ENCODE data around the gene BICD2. TPM values are rescaled to one million over a fixed set of nuclear protein-coding genes. Genes with fewer than 3 reads are reported as not detected.

BICD2 gene
- total and polyA plus RNA-seq, 4 donors: 32.3 to 38.0 (median 34.2) TPM

DNA sequence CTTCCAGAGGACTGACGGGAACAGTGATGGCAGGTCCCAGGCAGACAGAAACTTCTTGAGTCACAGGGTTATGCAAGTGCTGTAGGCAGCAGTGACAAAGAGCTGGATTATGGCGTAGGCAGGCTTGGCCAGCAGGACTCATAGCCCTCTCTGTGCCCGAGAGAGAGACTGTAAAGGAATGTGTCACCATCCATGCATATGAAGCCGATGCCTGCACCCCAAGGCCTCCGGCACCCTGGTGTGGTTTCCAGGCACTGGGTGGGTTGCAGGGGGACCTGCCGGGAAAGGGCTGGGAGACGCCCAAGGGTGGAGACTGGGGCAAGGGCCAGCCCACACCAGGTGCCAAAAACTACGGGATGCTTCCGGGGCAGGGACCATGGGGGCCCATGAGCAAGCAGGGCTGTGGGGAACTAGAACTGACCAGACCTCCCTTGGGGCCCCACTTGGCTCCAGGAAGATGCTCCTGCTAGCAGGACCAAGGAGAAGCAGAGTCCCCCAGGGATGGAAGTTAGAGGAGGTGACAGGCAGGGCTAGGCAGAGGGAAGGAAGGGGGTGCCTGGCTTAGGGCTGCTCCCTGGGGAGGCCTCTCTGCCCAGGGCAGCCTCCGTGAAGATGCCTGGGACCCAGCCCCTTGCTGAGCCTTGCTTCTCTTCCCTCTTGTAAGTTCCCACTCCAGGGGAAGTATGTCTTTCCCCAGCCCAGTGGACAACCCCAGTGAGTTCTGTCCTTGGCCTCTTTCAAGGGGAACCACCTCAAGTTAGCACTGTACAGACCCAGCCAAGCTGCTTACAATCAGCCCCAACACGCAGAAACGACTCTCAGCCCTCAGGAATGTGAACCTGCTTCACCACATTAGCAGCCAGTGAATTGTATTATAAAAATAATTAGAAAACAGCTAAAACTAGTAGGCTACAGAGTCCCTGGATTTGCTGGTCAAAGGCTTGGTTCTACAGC is 84.2 kb downstream of the BICD2 start:
- Histone ChIP-seq H3K27ac (ENCODE audit: low read depth, low read length) (no peak overlapping the region), H3K27me3 (ENCODE audit: control insufficient read depth, insufficient read depth, low read length) (no peaks in the 10 kb centered on the region), H3K36me3 (ENCODE audit: control insufficient read depth, insufficient read depth, low read length) (no peaks in the 10 kb centered on the region), H3K9me3 (ENCODE audit: control insufficient read depth, insufficient read depth, low read length) (no peaks in the 10 kb centered on the region), H3K4me1 (ENCODE audit: control insufficient read depth, insufficient read depth, low read length) (no peaks in the 10 kb centered on the region), H3K4me3 (ENCODE audit: low read depth, low read length) (no peak overlapping the region)
- no peak for DNase-seq (ENCODE audit: low read depth in 4 of 6, low spot score in 6 of 6)
- WGBS (ENCODE audit: insufficient coverage): 86% methylated on average over 10 of the region's 12 CpGs

GRCh38 chr9:92679413-92680165 is 85.0 kb downstream of the BICD2 start:
- Histone ChIP-seq H3K27me3 (ENCODE audit: control insufficient read depth, insufficient read depth, low read length) (no peaks in the 10 kb centered on the region), H3K27ac (ENCODE audit: low read depth, low read length) (no peak overlapping the region), H3K36me3 (ENCODE audit: control insufficient read depth, insufficient read depth, low read length) (no peaks in the 10 kb centered on the region), H3K4me1 (ENCODE audit: control insufficient read depth, insufficient read depth, low read length) (no peaks in the 10 kb centered on the region), H3K9me3 (ENCODE audit: control insufficient read depth, insufficient read depth, low read length) (no peaks in the 10 kb centered on the region), H3K4me3 (ENCODE audit: low read depth, low read length) (no peak overlapping the region)
- no peak for DNase-seq (ENCODE audit: low read depth in 4 of 6, low spot score in 6 of 6)
- WGBS (ENCODE audit: insufficient coverage): 74% methylated on average over 9 of the region's 14 CpGs

- H3K4me1 ChIP-seq (ENCODE audit: control insufficient read depth, insufficient read depth, low read length): peaks cover 21% of the 10 kb centered on the region
- H3K36me3 ChIP-seq (ENCODE audit: control insufficient read depth, insufficient read depth, low read length): peaks cover 11% of the 10 kb centered on the region
- 100% methylated on average over 1 of the region's 4 CpGs for WGBS (ENCODE audit: insufficient coverage)
- no peak overlapping the region for H3K27ac ChIP-seq (ENCODE audit: low read depth, low read length)
- DNase-seq (ENCODE audit: low read depth in 4 of 6, low spot score in 6 of 6): peak in 2 of 6 donors; percentile 30 to 46
- H3K4me3 ChIP-seq (ENCODE audit: low read depth, low read length): no peak overlapping the region
- no peaks in the 10 kb centered on the region for H3K9me3 ChIP-seq (ENCODE audit: control insufficient read depth, insufficient read depth, low read length)
- H3K27me3 ChIP-seq (ENCODE audit: control insufficient read depth, insufficient read depth, low read length): no peaks in the 10 kb centered on the region
Observed at GRCh38 chr9:92671323-92671722, 93.3 kb downstream of the BICD2 start.

DNA sequence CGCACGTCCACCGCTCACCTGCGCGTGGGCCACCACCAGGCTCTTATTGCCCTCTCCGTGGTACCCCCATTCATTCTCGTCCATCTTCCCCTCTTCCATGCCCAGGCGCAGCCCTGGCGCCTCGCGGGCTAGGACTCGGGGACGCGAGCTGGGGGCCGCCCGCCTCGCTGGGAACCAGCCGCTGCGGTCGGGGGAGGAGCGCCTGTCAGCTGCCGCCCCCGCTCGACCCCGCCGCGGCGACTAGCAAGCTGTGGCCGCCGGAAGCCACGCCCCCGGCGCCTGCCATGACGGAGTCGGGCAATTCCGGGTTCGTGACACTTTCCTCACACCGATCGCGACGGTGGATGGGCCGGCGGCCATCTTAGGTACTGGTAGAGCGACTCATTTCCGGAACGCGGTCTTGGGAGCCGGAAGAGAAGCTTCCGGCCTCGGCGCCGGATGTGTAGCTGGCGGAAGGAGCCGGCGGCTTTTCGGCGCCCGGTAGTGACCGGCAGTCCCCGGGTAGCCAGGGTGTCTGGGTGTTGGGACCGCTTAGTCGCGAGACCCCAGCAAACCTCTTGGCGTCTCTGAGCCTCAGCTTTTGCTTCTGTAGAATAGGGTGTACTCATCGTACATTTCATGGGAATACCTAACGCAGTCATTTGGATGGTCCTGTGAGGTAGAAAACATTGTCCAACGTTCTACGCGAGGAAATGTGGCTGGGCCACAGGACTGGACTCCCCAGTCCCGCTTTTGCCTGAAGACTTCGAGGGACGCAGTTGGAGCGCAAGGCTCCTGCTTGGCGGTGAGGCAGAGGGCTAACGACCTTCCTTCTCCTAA is 94.5 kb downstream of the BICD2 start, which contains the start of gene IPPK:
Gene IPPK (minus strand): TSS at position 242 of the 819 bp plus-strand sequence. CDS start 143 bp downstream, at position 99.
- H3K4me3 ChIP-seq (ENCODE audit: low read depth, low read length): peak within 1 kb of the TSS; percentile 84
- H3K9me3 ChIP-seq (ENCODE audit: control insufficient read depth, insufficient read depth, low read length): no peaks in the 10 kb centered on the region
- H3K4me1 ChIP-seq (ENCODE audit: control insufficient read depth, insufficient read depth, low read length): peaks cover 25% of the 10 kb centered on the region
- peak within 1 kb of the TSS; percentile 85 for H3K27ac ChIP-seq (ENCODE audit: low read depth, low read length)
- WGBS (ENCODE audit: insufficient coverage): under 1% methylated on average over 75 of the region's 75 CpGs
- peaks cover 12% of the 10 kb centered on the region for H3K36me3 ChIP-seq (ENCODE audit: control insufficient read depth, insufficient read depth, low read length)
- DNase-seq (ENCODE audit: low read depth in 4 of 6, low spot score in 6 of 6): peak; percentile 93 to 99 (median 96)
- no peaks in the 10 kb centered on the region for H3K27me3 ChIP-seq (ENCODE audit: control insufficient read depth, insufficient read depth, low read length)

DNA sequence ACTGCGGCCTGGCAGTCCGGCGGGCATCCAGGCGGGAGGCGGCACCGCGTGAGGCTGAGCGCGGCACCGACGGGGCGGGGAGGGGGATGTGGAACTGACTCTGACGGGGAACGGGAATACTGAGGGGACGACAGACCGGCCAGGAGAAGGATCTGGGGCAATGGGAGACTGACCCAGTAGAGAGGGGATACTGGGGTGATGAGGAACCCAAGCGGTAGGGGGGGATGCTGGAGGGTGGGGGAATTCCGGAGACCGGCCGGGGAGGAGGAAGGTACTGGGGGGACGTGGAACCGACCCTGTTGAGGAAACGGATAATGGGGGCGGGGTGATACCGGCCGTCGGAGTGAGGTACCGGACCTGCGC is 95.1 kb downstream of the BICD2 start:
- Histone ChIP-seq H3K9me3 (ENCODE audit: control insufficient read depth, insufficient read depth, low read length) (no peaks in the 10 kb centered on the region), H3K36me3 (ENCODE audit: control insufficient read depth, insufficient read depth, low read length) (peaks cover 14% of the 10 kb centered on the region), H3K27me3 (ENCODE audit: control insufficient read depth, insufficient read depth, low read length) (no peaks in the 10 kb centered on the region), H3K4me3 (ENCODE audit: low read depth, low read length) (peak overlapping the region; percentile 82), H3K4me1 (ENCODE audit: control insufficient read depth, insufficient read depth, low read length) (peaks cover 29% of the 10 kb centered on the region), H3K27ac (ENCODE audit: low read depth, low read length) (peak overlapping the region; percentile 79)
- WGBS (ENCODE audit: insufficient coverage): under 1% methylated on average over 29 of the region's 29 CpGs
- DNase-seq (ENCODE audit: low read depth in 4 of 6, low spot score in 6 of 6): no peak

- peaks cover 18% of the 10 kb centered on the region for H3K36me3 ChIP-seq (ENCODE audit: control insufficient read depth, insufficient read depth, low read length)
- H3K9me3 ChIP-seq (ENCODE audit: control insufficient read depth, insufficient read depth, low read length): no peaks in the 10 kb centered on the region
- no peak overlapping the region for H3K27ac ChIP-seq (ENCODE audit: low read depth, low read length)
- WGBS (ENCODE audit: insufficient coverage): 29% methylated on average over 14 of the region's 14 CpGs
- H3K27me3 ChIP-seq (ENCODE audit: control insufficient read depth, insufficient read depth, low read length): no peaks in the 10 kb centered on the region
- no peak for DNase-seq (ENCODE audit: low read depth in 4 of 6, low spot score in 6 of 6)
- peak overlapping the region; percentile 82 for H3K4me3 ChIP-seq (ENCODE audit: low read depth, low read length)
- H3K4me1 ChIP-seq (ENCODE audit: control insufficient read depth, insufficient read depth, low read length): peaks cover 33% of the 10 kb centered on the region
Observed at GRCh38 chr9:92668746-92669526, 95.7 kb downstream of the BICD2 start.

DNA sequence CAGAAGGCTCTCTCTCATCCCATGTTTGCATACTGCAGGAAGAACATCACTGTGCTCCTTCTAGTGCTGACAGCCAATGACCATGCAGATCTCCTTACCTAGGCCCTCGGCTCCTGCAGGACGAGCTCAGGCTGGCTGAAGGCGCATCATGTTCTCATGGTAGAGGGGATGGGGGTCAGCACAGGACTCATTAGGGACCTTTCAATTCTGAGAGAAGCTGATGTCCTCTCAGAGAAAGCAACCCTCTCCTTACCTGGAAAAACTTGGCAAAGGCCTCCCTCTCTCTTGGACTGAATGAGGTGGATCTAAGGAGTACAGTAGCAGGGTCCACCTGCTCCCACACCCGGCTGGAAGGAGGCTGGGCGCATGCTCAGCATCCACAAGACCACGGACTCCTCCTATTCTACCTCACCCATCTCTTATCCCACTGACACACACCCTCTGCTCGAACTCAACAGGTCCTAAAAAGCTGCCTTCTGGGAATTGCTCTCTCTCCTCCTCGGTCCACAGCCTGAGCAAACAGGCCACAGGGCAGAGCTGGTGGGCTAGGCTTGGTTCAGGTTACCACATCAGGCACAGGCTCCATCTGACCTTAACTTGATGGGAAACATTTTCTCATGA is 97.6 kb downstream of the BICD2 start:
- Histone ChIP-seq H3K4me1 (ENCODE audit: control insufficient read depth, insufficient read depth, low read length) (peaks cover 35% of the 10 kb centered on the region), H3K36me3 (ENCODE audit: control insufficient read depth, insufficient read depth, low read length) (peaks cover 19% of the 10 kb centered on the region), H3K9me3 (ENCODE audit: control insufficient read depth, insufficient read depth, low read length) (no peaks in the 10 kb centered on the region), H3K27me3 (ENCODE audit: control insufficient read depth, insufficient read depth, low read length) (no peaks in the 10 kb centered on the region), H3K4me3 (ENCODE audit: low read depth, low read length) (no peak overlapping the region), H3K27ac (ENCODE audit: low read depth, low read length) (no peak overlapping the region)
- 97% methylated on average over 5 of the region's 8 CpGs for WGBS (ENCODE audit: insufficient coverage)
- DNase-seq (ENCODE audit: low read depth in 4 of 6, low spot score in 6 of 6): no peak

DNA sequence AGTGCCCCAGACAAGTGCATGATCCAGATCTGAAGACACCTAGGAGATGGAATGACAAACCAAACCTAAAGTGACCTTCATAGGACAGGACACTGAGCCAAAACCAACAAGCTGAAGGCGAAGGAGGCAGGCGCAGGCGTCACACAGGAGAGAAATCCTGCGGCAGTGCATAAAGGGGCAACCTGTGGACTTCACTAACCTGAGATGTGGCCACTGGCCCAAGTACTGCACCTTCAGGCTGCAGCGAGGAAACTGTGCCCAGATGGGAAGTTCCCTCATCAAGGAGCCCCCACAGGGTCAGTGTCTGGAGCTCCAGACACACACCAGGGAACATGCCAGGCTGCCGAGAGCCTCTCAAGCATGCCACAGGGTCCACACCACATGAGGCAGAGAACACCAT is 98.4 kb downstream of the BICD2 start:
- Histone ChIP-seq H3K4me1 (ENCODE audit: control insufficient read depth, insufficient read depth, low read length) (peaks cover 36% of the 10 kb centered on the region), H3K27ac (ENCODE audit: low read depth, low read length) (no peak overlapping the region), H3K4me3 (ENCODE audit: low read depth, low read length) (no peak overlapping the region), H3K27me3 (ENCODE audit: control insufficient read depth, insufficient read depth, low read length) (no peaks in the 10 kb centered on the region), H3K9me3 (ENCODE audit: control insufficient read depth, insufficient read depth, low read length) (no peaks in the 10 kb centered on the region), H3K36me3 (ENCODE audit: control insufficient read depth, insufficient read depth, low read length) (peaks cover 24% of the 10 kb centered on the region)
- no peak for DNase-seq (ENCODE audit: low read depth in 4 of 6, low spot score in 6 of 6)
- WGBS (ENCODE audit: insufficient coverage): 95% methylated on average over 6 of the region's 6 CpGs
